ENCODE results near the gene KL.

GRCh38 chr13:33053397-33054066 lies 37.3 kb downstream of the KL start:
- TF ChIP-seq REST (IDR thresholded peaks at IDR 0.05; ENCODE audit: insufficient read depth in 1 of 2, low read depth in 2 of 2, low read length in 1 of 2) (no peak), POLR2AphosphoS5 (IDR thresholded peaks at IDR 0.05; ENCODE audit: low read depth, low read length) (no peak), CTCF (IDR thresholded peaks at IDR 0.05) (no peak), TCF7L2 (IDR thresholded peaks at IDR 0.05; ENCODE audit: low read depth, low read length) (no peak), SIN3A (IDR thresholded peaks at IDR 0.05; ENCODE audit: borderline replicate concordance, insufficient read depth, low read depth, low read length) (no peak)

Data from Panc1 (cell line).